Hepatocyte (in vitro differentiated cells): ENCODE data around the gene SDK1.

Experiments
- CTCF ChIP-seq: fragments of 200-600 bp; sonication (generic); IDR thresholded peaks from 2 replicates; pipeline ENCODE4 v1.5.1; 2016; ENCODE audit warnings: antibody characterized with exemption, mild to moderate bottlenecking; ENCODE audit not compliant: poor library complexity
- EZH2 ChIP-seq: fragments of 200-600 bp; sonication (generic); IDR thresholded peaks from 2 replicates; pipeline ENCODE4 v1.6.1; 2016; ENCODE audit warnings: antibody characterized with exemption, mild to moderate bottlenecking, borderline replicate concordance

- no peak for TF ChIP-seq CTCF
- no peak for TF ChIP-seq EZH2
Measured at GRCh38 chr7:4288791-4289394, 987.8 kb downstream of the SDK1 start.
